ENCODE measurements around the gene BRD4.
"Not testable (repeated sequence)": the region's sequence is repeated elsewhere in the genome, so short reads cannot be mapped to it uniquely, and the experiment has no call there.

The BRD4 gene

DNA sequence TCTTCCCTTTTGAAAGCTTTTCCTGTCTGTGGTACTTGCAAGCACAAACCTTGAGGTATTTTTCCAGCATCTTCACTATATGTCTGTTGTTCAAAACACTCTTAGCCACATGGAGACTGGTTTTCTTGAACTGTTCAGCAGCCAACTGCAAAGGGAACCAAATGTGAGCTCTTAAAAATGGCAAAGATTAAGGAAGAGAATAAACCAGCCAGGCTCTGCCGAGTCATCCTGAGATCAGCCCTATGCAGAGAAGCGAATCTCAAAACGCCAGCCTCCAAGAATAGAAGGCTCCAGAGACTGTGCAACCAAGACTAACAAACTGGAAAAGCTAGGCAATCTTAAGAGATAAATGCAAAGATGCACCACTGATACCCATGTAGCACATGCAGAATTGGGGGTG is 26.6 kb upstream of the BRD4 start:
- no peak for DNase-seq

DNA sequence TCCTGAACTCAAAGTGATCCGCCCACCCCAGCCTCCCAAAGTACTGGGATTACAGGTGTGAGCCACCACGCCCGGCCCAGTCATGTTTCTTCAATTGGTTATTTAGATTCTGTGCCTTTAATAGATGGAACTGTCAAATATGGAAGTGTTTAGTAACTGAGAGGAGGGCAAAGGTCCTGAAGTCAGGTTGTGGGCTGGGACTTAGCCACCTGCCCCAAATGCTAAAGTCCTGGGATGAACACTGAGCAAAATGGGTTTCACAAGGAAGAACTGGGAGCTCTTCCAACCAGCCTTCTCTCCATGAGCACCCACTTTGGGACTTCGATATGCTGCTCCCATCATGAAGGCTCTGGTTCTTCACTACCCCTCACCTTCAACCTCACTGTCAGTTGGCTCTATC is 25.6 kb upstream of the BRD4 start:
- DNase-seq: no peak

DNA sequence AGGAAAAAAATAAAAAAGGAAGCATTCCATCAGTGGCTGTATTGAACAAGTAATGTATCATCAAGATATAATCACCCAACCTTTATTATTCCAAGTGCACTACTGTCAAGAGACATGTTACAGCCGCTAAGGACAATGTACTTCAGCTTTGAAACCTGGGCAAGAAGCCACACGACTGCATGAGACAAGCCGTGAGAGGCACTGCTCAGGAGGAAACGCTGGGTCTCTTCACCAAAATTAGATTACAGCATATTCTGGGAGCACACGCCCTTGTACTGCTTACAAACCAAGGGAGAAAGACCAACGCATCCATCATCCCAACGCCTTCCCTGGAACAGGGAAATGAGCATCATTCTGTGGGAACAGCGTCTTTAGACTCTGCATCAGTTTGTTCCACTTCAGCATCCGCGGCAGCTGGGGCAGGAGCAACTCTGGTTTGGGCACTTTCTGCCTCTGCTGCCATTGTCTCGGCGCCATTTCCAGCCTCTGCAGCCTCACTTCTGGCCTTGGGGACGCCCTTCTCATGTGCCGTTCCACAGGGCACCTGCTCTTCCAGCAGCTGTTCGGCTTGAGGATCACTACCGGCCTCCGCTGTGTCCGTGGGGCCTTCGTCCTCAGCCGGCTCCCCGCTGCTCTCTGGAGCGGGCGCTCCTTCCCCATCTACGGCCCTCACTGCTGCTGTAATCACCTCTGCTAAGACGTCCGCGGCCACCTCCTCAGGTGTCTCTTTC is 22.4 kb upstream of the BRD4 start:
- no peak for DNase-seq

DNA sequence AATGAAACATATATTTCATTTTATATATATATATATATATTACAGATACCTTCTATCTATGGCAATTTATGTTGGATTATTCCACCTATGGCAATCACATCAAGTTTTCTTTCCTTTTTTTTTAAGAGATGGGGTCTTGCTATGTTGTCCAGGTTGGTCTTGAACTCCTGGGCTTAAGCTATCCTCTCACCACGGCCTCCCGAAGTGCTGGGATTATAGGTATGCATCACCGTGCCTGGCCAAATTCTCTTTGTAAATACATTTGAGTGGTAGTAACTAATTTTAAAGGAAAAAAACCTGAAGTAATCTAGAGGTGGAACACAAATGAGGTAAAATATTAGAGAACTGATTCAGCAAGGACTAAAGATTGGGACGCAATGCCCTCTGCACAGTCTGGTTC is 21.6 kb upstream of the BRD4 start:
- no peak for DNase-seq

DNA sequence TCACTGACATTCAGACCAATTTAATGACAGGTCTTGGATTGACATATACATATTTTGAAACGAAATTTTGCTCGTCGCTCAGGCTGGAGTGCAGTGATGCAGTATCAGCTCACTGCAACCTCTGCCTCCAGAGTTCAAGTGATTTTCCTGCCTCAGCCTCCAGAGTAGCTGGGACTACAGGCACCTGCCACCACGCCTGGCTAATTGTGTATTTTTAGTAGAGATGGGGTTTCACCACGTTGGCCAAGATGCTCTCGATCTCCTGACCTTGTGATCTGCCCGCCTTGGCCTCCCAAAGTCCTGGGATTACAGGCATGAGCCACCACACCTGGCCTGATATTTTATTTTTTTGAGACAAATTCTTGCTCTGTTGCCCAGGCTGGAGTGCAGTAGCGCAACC is 20.2 kb upstream of the BRD4 start:
- not testable (repeated sequence) for DNase-seq

DNA sequence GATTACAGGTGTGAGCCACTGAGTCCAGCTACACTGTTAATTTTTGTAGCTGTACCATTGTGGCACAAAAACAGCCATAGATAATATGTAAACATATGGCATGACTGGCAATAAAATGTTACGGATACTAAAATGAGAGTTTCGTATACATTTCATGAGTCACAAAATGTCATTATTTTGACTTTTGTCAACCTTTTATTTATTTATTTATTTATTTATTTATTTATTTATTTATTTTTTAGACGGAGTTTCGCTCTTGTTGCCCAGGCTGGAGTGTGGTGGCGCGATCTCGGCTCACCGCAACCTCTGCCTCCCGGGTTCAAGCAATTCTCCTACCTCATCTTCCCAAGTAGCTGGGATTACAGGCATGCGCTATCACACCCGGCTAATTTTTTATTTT is 9.0 kb upstream of the BRD4 start:
- DNase-seq: not testable (repeated sequence)

DNA sequence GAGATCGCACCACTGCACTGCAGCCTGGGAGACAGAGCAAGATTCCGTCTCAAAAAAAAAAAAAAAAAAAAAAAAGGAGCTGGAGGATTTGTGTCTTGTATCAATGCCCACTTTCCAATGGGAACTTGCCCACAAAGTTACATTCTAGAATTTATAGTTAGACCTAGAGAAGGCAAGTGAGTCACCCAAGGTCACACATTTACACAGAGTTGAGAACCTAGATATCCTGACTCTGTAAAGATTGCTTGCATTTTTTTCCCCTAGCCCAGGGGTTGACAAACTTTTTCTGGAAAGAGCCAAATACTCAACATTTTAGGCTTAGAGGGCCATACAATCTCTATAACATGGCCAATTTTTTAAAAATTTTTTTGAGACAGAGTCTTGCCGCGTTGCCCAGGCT is 7.7 kb upstream of the BRD4 start:
- DNase-seq: no peak

DNA sequence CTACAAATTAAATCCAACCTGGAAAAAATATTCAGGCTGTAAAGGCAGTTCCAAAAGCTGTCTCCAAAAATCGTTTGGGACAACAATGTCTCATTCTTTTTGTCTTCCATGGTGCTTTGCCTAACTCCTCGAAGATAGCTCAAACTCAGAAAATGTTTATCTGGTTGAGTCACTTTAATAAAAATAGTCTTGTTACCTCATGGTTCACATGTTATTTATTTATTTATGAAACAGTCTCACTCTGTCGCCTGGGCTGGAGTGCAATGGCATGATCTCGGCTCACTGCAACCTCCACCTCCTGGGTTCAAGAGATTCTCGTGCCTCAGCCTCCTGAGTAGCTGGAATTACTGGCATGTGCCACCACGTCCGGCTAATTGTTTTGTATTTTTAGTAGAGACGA is 4.9 kb upstream of the BRD4 start:
- DNase-seq: no peak

DNA sequence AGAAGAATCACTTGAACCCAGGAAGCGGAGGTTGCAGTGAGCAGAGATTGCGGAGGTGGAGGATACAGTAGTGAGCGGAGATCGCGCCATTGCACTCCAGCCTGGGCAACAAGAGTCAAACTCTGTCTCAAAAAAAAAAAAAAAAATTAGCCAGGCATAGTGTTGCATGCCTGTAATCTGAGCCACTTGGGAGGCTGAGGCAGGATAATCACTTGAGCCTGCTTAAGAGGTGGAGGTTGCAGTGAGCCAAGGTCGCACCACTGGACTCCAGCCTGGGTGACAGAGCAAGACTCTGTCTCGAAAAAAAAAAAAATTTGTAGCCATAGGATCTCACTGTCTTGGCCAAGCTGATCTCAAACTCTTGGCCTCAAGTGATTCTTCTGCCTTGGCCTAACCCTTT is 3.7 kb upstream of the BRD4 start:
- DNase-seq: not testable (repeated sequence)

DNA sequence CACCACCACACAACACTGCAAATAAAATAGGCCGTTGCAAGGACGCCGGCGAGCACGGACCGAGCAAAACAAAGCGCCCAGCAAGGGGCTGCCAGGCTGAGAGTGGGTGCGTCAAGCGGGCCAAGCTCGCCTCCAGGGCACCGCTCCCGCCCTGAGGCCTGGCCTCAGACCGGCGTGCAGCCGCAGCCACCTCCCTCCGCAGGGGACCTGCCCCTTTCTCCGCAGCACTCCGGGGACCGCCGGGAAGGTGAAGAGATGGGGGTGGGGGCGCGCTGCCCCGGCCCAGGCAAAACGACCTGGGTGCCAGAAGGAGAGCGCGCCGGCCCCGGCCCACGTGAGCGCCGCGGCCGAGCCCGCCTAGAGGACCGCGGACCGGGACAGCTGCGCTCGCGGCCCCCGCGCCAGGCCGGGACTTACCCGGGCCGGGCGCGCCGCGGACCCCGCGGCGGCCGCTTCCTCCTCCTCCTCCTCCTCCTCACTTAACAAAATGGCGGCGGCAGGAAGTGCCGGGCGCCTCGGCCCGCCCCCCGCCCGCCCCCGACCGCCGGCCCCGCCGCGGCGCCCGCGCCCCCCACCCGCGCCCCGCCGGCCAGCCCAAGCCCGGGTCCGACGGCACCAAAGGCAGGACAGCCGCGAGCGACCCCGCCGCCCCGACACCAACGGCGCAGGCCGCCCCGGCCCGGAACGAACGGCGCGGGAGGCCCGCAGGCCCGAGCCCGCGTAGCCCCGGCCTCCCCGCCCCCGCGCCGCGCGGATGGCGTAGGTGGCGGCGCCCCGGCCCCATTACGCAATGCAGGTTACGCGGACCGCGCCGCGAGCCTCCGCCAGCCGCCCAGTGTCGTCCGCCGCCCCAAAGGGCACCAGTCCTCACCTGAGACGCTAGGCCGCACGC is 674 bp downstream of the BRD4 start:
- DNase-seq: peak; percentile 47

DNA sequence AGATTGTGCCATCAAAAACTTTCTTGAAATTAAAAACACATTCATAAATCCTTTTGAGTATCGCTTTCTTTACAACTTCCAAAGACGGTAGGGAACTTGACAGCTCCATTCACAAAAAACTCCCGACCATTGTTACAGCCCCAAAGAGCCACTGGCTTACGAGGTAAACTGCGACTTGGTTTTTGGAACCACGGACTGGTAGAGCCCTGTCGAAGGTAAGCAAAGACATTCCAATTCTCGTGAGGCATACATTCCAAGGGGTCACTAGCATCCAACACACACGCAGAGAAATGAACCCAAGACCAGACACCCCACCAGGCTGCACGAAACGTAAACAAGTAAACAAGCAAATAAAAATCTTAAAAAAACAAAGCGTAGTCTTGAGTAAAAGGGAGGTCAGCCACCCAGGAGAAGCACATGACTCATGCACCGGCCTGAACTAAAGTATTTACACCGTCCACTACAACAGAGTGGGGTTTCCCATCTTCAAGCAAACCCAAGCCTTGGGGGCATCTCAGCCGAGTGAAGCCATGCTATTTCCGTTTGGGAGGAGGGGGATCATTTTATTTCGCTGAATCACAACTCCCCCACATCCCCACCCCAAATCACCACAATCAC is 1.4 kb downstream of the BRD4 start:
- no peak for DNase-seq

DNA sequence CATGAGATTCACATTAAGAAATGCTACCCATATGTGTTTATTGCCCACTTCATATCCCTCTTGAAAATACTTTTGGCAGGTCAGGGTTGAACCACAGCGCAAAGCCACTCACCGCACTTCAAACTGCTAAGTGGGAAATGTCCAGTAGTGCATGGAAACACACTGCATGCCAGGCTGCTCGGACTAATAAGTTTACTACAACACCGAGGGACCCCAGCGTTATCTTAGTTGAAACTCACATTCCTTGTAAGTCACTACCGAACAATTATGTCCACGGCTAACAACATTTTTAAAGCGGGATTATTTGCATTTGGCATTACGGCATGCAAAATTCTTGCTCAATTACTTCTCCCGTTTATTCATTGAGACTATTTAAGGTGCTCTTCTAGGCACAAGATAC is 4.0 kb downstream of the BRD4 start:
- no peak for DNase-seq

DNA sequence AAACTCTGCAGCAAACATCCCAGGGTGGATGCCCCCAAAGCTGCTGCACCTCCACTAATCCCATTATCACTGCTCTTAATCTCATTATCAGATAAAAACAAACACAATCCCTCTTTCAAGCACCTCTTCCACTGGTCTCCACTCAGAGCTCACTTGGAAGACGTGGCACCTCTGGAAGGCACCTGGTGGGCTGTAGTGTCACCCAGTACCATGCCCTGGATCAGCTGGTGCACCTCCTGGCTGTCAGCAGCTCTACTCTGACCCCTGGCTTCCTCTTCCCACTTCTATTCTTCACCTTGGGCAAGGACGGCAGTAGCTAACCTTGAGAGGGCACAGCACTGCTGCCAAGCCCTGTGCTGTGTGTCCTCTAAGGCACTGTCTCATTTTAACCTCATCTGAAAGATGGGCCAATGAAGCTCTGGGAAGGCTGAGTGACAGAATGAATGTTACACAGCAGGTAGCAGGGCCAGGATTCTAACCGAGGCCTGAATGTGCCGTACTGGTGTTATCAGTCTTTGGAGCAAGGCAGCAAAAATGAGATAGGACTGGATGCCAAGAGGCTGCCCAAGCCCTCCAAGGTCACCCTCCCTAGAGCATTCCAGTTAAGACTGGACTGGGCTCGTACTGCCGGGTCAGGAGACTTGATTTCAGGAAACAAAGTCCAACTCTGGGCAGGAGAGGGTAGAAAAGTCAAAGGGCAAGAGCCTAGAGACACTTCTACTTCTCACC is 7.4 kb downstream of the BRD4 start:
- no peak for DNase-seq

DNA sequence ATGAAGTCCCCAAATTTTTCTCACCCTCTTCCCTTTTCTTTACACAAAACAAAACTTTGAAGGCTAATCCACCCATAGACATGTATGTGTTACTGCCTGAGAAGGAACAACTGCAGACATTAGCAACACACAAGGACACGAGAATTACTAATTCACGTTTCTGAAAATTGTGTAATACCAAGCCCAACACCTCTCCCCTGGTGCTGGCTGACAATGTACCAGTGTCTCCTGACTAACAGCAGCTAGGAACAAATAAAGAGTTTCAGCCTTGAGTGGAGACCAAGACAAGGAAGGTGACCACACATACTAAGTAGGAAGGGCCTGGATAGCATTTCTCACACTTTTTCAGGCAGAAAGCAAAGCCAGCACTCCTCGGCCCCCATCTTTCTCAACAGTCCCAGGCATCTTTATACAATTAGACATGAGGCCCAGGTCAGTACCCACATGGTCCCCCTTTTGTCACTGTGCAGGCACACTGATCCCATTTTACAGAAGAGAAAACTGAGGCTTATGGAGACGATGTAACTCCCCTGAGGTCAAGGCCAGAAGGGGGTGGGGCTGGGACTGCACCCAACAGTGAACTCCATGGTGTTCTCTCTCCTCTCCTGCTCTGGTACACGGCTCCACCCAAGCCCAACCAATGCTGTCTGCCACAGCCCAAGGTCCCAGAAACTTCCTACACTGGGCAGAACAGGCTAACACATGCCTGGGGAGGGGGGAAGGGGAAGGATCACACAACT is 8.7 kb downstream of the BRD4 start:
- DNase-seq: no peak

DNA sequence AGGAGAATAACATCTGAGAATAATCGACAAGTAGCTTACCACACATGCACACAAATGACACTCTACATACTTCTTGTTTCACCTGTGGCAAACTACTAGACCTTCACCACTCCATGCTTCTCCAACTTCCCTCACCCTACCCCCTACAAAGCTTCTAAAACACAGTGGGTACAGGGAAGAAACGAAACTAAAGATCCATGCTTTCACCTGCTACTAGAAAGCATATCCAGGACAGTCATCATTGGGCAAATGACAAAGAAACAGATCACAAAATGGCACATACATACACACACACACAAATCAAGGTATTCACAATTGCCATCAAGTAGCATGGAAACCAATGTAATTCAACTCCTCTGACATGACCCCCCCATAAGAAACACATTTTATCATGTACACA is 10.6 kb downstream of the BRD4 start:
- DNase-seq: no peak

DNA sequence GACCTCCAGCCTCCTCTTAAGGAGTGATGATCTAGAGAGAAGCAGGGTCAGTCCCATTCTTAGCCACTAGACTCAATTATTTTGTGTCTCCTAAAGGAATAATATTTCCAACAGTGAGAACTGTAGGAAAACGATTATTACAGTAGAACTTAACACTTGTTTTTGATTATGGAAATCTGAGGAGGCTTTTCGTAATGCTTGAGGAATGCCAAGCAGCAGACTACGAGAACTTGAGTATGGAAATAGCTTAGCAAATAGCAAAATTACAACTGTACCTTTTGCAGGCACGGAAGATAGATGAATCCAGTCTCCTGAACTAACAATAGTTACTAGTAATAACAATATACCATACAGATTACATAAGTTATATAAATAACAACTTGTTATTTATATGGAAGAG is 12.2 kb downstream of the BRD4 start:
- no peak for DNase-seq

DNA sequence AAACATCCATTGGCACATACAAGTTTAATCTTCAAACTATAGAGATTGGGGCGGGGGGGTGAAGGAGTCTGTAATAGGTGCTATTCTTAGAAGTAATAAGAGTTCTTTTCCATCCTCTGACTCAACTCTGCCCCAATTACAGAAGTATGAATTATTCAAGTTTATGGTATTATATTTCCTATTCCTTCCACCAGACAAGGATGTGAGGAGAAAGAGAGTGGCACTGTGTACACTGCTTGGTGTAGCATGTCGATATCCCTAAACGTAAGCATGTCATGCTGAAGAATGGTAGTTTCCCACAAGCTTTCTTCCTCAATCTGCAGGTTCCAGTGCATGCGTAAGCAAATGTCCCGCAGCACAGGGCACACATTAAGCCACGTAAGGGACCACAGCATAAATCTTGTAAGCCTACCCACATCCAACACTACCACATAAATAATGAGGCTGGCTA is 14.1 kb downstream of the BRD4 start:
- DNase-seq: no peak

DNA sequence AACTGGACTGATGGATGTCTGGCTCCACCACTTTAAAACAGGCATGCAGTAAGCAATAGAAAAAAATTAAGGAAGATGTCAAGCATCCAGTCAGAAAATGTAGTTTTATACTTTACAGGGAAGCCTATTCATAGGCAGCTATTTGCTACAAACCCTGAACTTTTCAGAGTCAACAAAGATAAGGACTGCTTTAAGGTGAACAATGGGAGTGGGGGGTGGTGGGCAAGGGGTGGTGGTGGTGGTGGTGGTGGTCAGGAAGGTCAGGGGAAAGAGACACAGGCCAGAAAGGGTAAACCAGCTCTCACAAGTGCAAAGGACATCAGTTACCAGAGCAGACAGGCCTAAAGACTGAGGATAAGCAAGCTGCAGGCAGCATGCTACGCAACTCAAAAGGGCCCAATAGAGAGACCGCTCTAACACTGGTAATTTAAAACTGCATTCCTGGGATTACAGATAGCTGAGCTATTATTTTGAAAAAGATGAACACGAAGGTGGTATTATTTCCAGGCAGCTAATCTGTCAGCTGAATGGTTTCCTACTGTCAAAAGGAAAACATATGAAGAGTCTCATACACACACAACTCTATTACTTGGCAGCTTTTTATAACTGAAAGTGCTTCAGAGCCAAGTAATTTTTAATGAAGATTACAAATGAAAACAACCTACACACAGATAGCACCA is 14.8 kb downstream of the BRD4 start:
- DNase-seq: no peak

DNA sequence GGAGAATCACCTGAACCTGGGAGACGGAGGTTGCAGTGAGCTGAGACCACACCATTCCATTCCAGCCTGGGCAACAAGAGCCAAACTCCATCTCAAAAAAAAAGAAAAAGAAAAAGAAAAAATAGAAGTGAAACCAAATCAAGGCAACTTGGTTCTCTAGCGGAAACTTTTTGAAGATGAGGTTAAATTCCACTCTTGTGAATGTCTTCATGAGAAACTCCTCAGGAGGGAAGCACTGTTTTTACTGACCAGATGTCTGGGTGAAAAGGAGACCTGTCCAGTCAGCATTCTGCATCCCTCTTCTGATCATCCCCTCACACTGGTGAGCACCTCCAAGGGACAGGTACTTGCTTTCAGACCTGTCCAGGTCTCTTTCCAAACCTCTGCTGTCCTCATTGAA is 15.8 kb downstream of the BRD4 start:
- DNase-seq: no peak

DNA sequence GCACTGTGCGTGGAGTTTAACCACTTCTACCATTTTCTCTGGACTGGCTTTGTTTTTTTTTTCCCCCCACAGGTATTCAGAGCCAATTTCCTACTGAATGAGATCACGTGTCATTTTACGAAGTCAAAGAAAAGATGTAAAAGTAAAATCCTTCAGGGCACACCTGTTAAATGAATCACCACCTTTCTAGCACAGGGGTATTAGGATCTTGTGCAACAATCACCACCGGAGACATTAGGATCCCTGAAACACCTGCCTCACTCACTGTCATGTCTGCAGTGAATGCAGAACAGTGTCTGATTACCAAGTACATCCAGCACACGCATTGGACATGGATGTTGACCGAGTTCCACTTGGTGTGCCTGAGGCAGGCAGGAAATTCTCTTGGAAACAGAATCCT is 17.2 kb downstream of the BRD4 start:
- DNase-seq: no peak

DNA sequence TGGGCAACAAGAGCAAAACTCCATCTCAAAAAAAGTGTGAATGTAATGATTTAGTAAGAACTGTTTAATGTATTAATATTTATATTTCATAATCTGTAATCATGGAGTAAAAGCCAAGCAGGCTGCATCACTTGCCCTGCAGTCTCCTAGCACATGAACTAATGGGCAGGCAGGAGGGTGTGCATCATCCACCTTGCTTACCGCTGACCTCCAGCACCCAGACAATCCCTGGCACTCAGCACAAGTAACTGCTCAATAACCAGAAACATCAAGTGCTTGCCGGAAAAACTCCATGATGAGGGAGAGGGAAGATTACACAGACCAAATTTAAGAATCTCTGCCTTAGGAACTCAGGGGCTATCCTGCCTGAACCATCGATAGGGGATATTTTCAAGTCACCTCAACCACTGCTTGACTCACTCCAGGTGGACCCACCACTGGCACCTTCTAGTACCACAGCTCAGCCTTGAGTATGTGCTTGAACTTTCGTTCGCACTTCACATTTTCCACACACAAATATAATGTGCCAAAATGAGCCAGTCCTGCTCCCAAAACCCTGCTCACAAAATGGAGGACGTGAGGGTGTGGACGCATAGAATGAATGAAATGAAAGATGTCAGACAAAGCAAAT is 18.6 kb downstream of the BRD4 start:
- no peak for DNase-seq
